Measurements from ENCODE around the gene MYO1F.

Gene MYO1F

DNA sequence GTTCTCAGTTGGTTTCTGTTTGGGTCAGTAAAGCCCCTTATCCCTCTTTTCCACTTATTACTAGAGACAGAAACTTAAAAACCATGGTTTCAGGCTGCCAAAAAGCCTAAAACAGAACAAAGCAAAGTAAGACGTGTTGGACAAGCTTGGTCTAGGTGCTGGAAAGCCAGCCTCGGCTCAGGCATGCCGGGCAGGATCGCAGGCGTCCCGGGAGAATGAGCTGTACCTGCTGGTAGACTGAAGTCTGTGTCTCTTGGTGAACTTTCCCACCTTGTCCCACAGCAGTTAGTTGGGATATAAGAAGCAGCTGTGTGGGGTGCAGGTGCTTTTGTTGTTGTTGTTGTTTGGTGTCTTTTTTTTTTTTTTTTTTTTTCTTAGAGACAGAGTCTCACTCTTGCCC, 95.6 kb downstream of the MYO1F start:
- Histone ChIP-seq H3K4me1 (ENCODE audit: insufficient read depth, low read length, severe bottlenecking) (no peaks in the 10 kb centered on the region), H3F3A (ENCODE audit: insufficient read depth, low read length) (no peaks in the 10 kb centered on the region; the same call in 1 of the 2 replicates), H3K79me2 (ENCODE audit: insufficient read depth, low read length) (peaks cover 21% of the 10 kb centered on the region), H4K20me1 (ENCODE audit: insufficient read depth, low read length) (peaks cover 5% of the 10 kb centered on the region; the same call in 1 of the 2 replicates), H3K36me3 (ENCODE audit: insufficient read depth, low read length) (peaks cover 93% of the 10 kb centered on the region), H3K4me3 (ENCODE audit: low read depth, low read length, poor library complexity, severe bottlenecking) (no peak overlapping the region), H3K9ac (ENCODE audit: low read length) (no peak overlapping the region), H3K27me3 (ENCODE audit: insufficient read depth, low read length) (no peaks in the 10 kb centered on the region), H3K4me2 (ENCODE audit: low read length) (no peak overlapping the region), H3K27ac (ENCODE audit: low read depth, low read length, poor library complexity, severe bottlenecking) (no peak overlapping the region), H3K9me3 (ENCODE audit: low read length) (no peaks in the 10 kb centered on the region), H3K9me2 (ENCODE audit: low read depth, low read length) (no peaks in the 10 kb centered on the region), H2AFZ (ENCODE audit: low read length) (no peak overlapping the region)
- no peak for TF ChIP-seq EZH2 (IDR thresholded peaks at IDR 0.05; ENCODE audit: borderline replicate concordance, low read length)
- no peak for TF ChIP-seq CTCF (IDR thresholded peaks at IDR 0.05; ENCODE audit: low read length)

- H3K4me3 ChIP-seq (ENCODE audit: low read depth, low read length, poor library complexity, severe bottlenecking), result no peak overlapping the region
- no peaks in the 10 kb centered on the region for H3K27me3 ChIP-seq (ENCODE audit: insufficient read depth, low read length)
- no peak overlapping the region for H3K27ac ChIP-seq (ENCODE audit: low read depth, low read length, poor library complexity, severe bottlenecking)
- no peak overlapping the region for H2AFZ ChIP-seq (ENCODE audit: low read length)
- H3K9ac ChIP-seq (ENCODE audit: low read length), result no peak overlapping the region
- H3K4me1 ChIP-seq (ENCODE audit: insufficient read depth, low read length, severe bottlenecking), result no peaks in the 10 kb centered on the region
- H3K9me2 ChIP-seq (ENCODE audit: low read depth, low read length), result no peaks in the 10 kb centered on the region
- peaks cover 25% of the 10 kb centered on the region for H3K79me2 ChIP-seq (ENCODE audit: insufficient read depth, low read length)
- H3F3A ChIP-seq (ENCODE audit: insufficient read depth, low read length), result no peaks in the 10 kb centered on the region; the same call in 1 of the 2 replicates
- no peak overlapping the region for H3K4me2 ChIP-seq (ENCODE audit: low read length)
- no peaks in the 10 kb centered on the region for H3K9me3 ChIP-seq (ENCODE audit: low read length)
- peaks cover 93% of the 10 kb centered on the region for H3K36me3 ChIP-seq (ENCODE audit: insufficient read depth, low read length)
- TF ChIP-seq EZH2 (IDR thresholded peaks at IDR 0.05; ENCODE audit: borderline replicate concordance, low read length) (no peak), CTCF (IDR thresholded peaks at IDR 0.05; ENCODE audit: low read length) (no peak)
- H4K20me1 ChIP-seq (ENCODE audit: insufficient read depth, low read length), result peaks cover 5% of the 10 kb centered on the region; the same call in 1 of the 2 replicates
These were observed 96.0 kb downstream of the MYO1F start for GRCh38 chr19:8481201-8481600.

- no peaks in the 10 kb centered on the region for H3K9me3 ChIP-seq (ENCODE audit: low read length)
- H3K27me3 ChIP-seq (ENCODE audit: insufficient read depth, low read length), result no peaks in the 10 kb centered on the region
- peaks cover 93% of the 10 kb centered on the region for H3K36me3 ChIP-seq (ENCODE audit: insufficient read depth, low read length)
- peaks cover 18% of the 10 kb centered on the region for H3K4me1 ChIP-seq (ENCODE audit: insufficient read depth, low read length, severe bottlenecking)
- H3K4me3 ChIP-seq (ENCODE audit: low read depth, low read length, poor library complexity, severe bottlenecking), result no peak overlapping the region
- no peak for TF ChIP-seq CTCF (IDR thresholded peaks at IDR 0.05; ENCODE audit: low read length)
- TF ChIP-seq EZH2 (IDR thresholded peaks at IDR 0.05; ENCODE audit: borderline replicate concordance, low read length), result no peak
- H3K9ac ChIP-seq (ENCODE audit: low read length), result no peak overlapping the region
- H3K79me2 ChIP-seq (ENCODE audit: insufficient read depth, low read length), result peaks cover 38% of the 10 kb centered on the region
- peaks cover 5% of the 10 kb centered on the region; the same call in 1 of the 2 replicates for H4K20me1 ChIP-seq (ENCODE audit: insufficient read depth, low read length)
- H3K27ac ChIP-seq (ENCODE audit: low read depth, low read length, poor library complexity, severe bottlenecking), result no peak overlapping the region
- no peaks in the 10 kb centered on the region for H3K9me2 ChIP-seq (ENCODE audit: low read depth, low read length)
- peaks cover 4% of the 10 kb centered on the region; the same call in 1 of the 2 replicates for H3F3A ChIP-seq (ENCODE audit: insufficient read depth, low read length)
- no peak overlapping the region for H3K4me2 ChIP-seq (ENCODE audit: low read length)
- no peak overlapping the region for H2AFZ ChIP-seq (ENCODE audit: low read length)
These were observed 98.6 kb downstream of the MYO1F start for GRCh38 chr19:8478598-8478997.

All from OCI-LY1 (cell line).